Myocyte (in vitro differentiated cells): ENCODE measurements around the gene OR5M3. TPM values are rescaled to one million over a fixed set of nuclear protein-coding genes. Genes with fewer than 3 reads are reported as not detected.

Source experiments
- DNase-seq: peaks from one replicate; pipeline ENCODE4 v3.0.0-alpha.2; 2012; ENCODE audit warnings: low read depth
- polyA plus RNA-seq: library from polyadenylated mRNA; unstranded; fragments of >200 nt; gene quantifications from one replicate; pipeline ENCODE4 v1.2.1, GENCODE V29; 2012; ENCODE audit warnings: missing spikeins
- total RNA-seq: library from RNA; depleted of rRNA; stranded (reverse); fragments of >200 nt; gene quantifications from 2 replicates; pipeline ENCODE4 v1.2.3, GENCODE V29; 2014

Gene OR5M3
- total RNA-seq: not detected in 2 replicates
- not detected for polyA plus RNA-seq

DNA sequence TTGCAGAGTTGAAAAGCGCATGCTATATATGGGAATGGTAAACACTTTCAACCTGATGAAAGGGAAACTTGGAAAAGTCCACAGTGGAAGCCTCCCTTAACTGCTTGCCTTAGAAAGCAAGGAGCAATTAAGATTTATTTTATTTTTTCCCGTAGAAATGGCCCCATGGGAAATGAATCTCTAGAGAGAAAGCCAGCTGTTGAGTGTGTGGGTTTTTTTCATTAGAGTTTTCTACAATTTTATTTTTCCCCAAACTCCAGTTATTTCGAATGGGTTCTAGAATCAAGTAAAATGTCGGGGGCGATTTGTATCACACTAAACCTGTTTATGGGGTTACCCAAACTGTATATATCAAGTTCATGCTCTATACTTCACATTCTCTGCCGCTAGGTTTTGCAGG, at the start of gene OR5M3:
TSS of gene OR5M3 (minus strand) at position 101 of the 400 bp plus-strand sequence. CDS start 2,855 bp downstream, outside the sequence.
- DNase-seq: no peak

DNA sequence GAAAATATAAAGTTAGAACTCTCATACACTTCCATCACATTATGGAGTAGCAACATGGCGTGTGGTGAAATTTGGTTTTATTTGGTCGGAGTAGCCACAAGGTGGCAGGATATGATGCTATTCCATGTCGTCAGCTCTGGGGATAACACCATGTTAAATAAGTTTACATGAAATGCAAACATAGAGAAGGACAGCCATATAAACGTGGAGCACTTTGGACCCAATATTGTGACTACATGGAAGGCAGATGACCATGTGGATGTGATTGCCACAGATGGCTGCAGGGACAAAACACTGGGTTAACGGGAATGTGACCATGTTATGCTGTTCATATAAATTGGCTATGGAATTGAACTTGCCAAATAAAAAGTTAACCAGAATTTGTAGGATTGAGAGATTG, 48.9 kb upstream of the OR5M3 start:
- no peak for DNase-seq

DNA sequence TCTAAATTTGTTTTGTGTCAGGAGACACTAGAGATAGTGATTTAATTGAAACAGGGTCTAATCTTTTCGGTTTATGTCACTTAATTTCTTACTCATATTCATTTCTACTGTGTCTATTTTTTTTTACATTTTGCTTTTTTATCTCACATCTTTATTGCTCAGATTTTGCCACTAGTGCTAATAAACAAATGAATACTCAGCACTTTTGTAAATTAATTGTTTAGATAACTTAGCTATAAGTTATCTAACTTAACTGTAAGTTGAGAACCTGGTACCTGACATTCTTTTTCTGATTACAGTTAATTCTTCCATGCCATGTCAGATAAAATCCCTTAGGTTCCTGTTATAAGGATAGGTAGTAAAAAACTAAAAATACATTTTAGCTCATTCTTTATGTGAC, 40.1 kb upstream of the OR5M3 start:
- DNase-seq: no peak

DNA sequence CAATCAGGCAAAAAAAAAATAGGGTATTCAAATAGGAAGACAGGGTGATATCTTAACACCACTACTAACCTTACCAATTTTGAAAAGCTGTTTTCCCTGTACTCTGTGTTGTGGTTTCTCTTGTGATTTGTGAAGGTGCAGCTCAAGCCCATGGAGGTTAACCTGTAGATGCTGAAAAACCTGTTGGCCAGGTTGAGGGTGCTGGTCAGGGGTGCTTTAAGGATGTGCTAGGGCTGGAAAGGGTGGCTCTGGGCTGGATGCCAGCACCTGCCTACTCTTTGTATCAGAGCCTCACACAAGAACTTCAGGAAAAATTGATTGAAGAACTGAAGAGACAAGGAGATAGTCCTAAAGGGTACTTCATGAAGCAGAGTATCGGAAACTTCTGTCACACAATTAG, 36.3 kb upstream of the OR5M3 start:
- DNase-seq: no peak

DNA sequence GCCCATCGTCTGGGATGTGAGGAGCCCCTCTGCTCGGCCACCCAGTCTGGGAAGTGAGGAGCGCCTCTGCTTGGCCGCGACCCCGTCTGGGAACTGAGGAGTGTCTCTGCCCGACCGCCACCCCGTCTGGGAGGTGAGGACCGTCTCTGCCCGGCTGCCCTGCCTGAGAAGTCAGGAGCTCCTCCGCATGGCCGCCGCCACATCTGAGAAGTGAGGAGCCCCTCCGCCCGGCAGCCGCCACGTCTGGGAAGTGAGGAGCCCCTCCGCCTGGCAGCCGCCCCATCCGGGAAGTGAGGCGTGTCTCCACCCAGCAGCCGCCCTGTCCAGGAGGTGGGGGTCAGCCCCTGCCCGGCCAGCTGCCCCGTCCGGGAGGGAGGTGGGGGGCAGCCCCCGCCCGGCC, 23.9 kb upstream of the OR5M3 start:
- no peak for DNase-seq

- no peak for DNase-seq
Observed at GRCh38 chr11:56495117-56495516, 22.0 kb upstream of the OR5M3 start.

- DNase-seq: no peak
Observed at GRCh38 chr11:56491270-56491669, 18.1 kb upstream of the OR5M3 start, which contains the start of gene OR5M8. TSS of gene OR5M8 (minus strand) at chr11:56491370. CDS start at chr11:56491370, 0 bp downstream.

GRCh38 chr11:56486801-56487200, 13.6 kb upstream of the OR5M3 start:
- no peak for DNase-seq

DNA sequence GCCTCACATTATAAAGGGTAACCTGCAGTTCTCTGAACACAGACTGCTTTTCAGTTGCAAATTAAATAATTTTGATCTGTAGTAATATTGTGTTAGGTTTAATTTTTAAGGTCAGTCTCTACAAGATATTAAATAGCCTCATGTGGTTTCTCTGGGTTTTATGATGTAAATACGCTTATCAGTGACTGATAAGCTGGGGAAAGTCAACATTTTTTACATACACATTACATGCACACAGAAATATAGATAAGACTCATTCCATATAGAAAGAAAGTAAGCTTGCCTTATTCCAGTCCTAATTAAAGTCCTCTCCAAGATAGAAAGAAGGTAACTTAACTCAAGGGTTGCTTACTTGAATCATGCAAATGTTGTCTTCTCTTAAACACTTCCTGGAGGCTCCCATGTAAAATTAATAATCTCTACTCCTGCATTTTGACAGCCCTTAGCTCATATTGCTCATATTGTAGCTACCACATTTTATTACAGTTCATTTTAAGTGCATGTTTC, 1.6 kb upstream of the OR5M3 start:
- DNase-seq: no peak

GRCh38 chr11:56457076-56457475, 16.1 kb downstream of the OR5M3 start:
- no peak for DNase-seq

GRCh38 chr11:56453521-56453920, 19.6 kb downstream of the OR5M3 start:
- DNase-seq: no peak

Other genes starting within 250 kb of the OR5M3 start
- not detected in 2 replicates for gene OR5T2, start 239.1 kb downstream of the OR5M3 start, total RNA-seq
- not detected in 2 replicates for gene OR5T3, start 221.1 kb downstream of the OR5M3 start, total RNA-seq
- gene OR5T1, start 199.2 kb downstream of the OR5M3 start, total RNA-seq: not detected in 2 replicates
- gene OR8H1, start 181.1 kb downstream of the OR5M3 start, total RNA-seq: not detected in 2 replicates
- gene OR8K3, start 158.2 kb downstream of the OR5M3 start, total RNA-seq: not detected in 2 replicates
- not detected in 2 replicates for gene OR8K1, start 127.3 kb downstream of the OR5M3 start, total RNA-seq
- not detected in 2 replicates for gene OR8J1, start 119.1 kb downstream of the OR5M3 start, total RNA-seq
- not detected in 2 replicates for gene OR8U1, start 97.7 kb downstream of the OR5M3 start, total RNA-seq
- not detected in 2 replicates for gene OR5AL1, start 60.7 kb downstream of the OR5M3 start, total RNA-seq
- gene OR5M8, start 18.0 kb upstream of the OR5M3 start, total RNA-seq: not detected in 2 replicates
- not detected in 2 replicates for gene OR5M11, start 69.9 kb upstream of the OR5M3 start, total RNA-seq
- not detected in 2 replicates for gene OR5M10, start 104.4 kb upstream of the OR5M3 start, total RNA-seq
- not detected in 2 replicates for gene OR5M1, start 141.5 kb upstream of the OR5M3 start, total RNA-seq
- not detected in 2 replicates for gene OR5AP2, start 169.1 kb upstream of the OR5M3 start, total RNA-seq
- gene OR5AR1, start 190.3 kb upstream of the OR5M3 start, total RNA-seq: not detected in 2 replicates
- gene OR9G1, start 225.7 kb upstream of the OR5M3 start, total RNA-seq: not detected in 2 replicates